Neural cell (in vitro differentiated cells): Measurements from ENCODE around the gene OR14I1.

Experiments
- CTCF ChIP-seq: fragments of 450-650 bp; IDR thresholded peaks from 2 replicates; pipeline ENCODE4 v1.5.1; 2014; ENCODE audit warnings: antibody characterized with exemption, mild to moderate bottlenecking, moderate library complexity; ENCODE audit not compliant: poor library complexity, severe bottlenecking
- MXI1 ChIP-seq: fragments of 450-650 bp; conservative IDR thresholded peaks from 2 replicates; pipeline ENCODE4 v1.6.1; 2014; ENCODE audit warnings: antibody characterized with exemption, mild to moderate bottlenecking; ENCODE audit not compliant: poor library complexity, severe bottlenecking
- POLR2AphosphoS5 ChIP-seq: IDR thresholded peaks from 2 replicates; pipeline ENCODE4 v1.6.1; 2012
- REST ChIP-seq: IDR thresholded peaks from 2 replicates; pipeline ENCODE4 v1.6.1; 2012; ENCODE audit warnings: borderline replicate concordance

GRCh38 chr1:248751635-248752034 is 49.1 kb upstream of the OR14I1 start:
- TF ChIP-seq CTCF (no peak), REST (no peak), MXI1 (no peak), POLR2AphosphoS5 (no peak)
